SK-N-SH (cell line): ENCODE measurements around the gene HM13.

ENCODE experiments used
- EP300 ChIP-seq, 2 experiments: IDR thresholded peaks; 2 replicates each; pipeline versions ENCODE4 v1.4.0 to v1.6.1; 2012; ENCODE audit warnings: borderline replicate concordance in 1 of 2, low read depth in 1 of 2, low read length in 1 of 2
- EZH2phosphoT487 ChIP-seq: fragments of 200-600 bp; sonication (generic); IDR thresholded peaks from 2 replicates; pipeline ENCODE4 v1.6.1; 2017; ENCODE audit warnings: low read depth, mixed run types, mild to moderate bottlenecking, antibody characterized with exemption, moderate library complexity, borderline replicate concordance
- GATA2 ChIP-seq: sonication (generic); formaldehyde crosslinking; IDR thresholded peaks from 2 replicates; pipeline ENCODE4 v1.5.0; 2020; ENCODE audit warnings: mild to moderate bottlenecking, missing genetic modification reagents
- MEF2A ChIP-seq: IDR thresholded peaks from 2 replicates; pipeline ENCODE4 v1.4.0; 2012; ENCODE audit warnings: low read depth, borderline replicate concordance
- MXI1 ChIP-seq: IDR thresholded peaks from 2 replicates; pipeline ENCODE4 v1.6.1; 2012; ENCODE audit warnings: mild to moderate bottlenecking, low read depth, low read length, improper control_type of control experiment
- NRF1 ChIP-seq: IDR thresholded peaks from 2 replicates; pipeline ENCODE4 v1.6.1; 2012; ENCODE audit warnings: low read depth, mild to moderate bottlenecking, low read length
- POLR2AphosphoS5 ChIP-seq: IDR thresholded peaks from 2 replicates; pipeline ENCODE4 v1.6.1; 2012; ENCODE audit warnings: low read depth, low read length
- RAD21 ChIP-seq: IDR thresholded peaks from 2 replicates; pipeline ENCODE4 v1.6.1; 2012; ENCODE audit warnings: mild to moderate bottlenecking, low read length
- SIN3A ChIP-seq: IDR thresholded peaks from 2 replicates; pipeline ENCODE4 v1.6.1; 2012; ENCODE audit warnings: low read depth, mild to moderate bottlenecking, low read length, moderate library complexity, borderline replicate concordance
- SMC3 ChIP-seq: IDR thresholded peaks from 2 replicates; pipeline ENCODE4 v1.6.1; 2012; ENCODE audit warnings: low read depth, low read length, improper control_type of control experiment
- TAF1 ChIP-seq: IDR thresholded peaks from 2 replicates; pipeline ENCODE4 v1.6.1; 2012; ENCODE audit warnings: low read depth, mild to moderate bottlenecking, low read length, moderate library complexity, borderline replicate concordance
- TEAD4 ChIP-seq: IDR thresholded peaks from 2 replicates; pipeline ENCODE4 v1.4.0; 2012; ENCODE audit warnings: mild to moderate bottlenecking, borderline replicate concordance; ENCODE audit not compliant: insufficient read depth
- YY1 ChIP-seq: IDR thresholded peaks from 2 replicates; pipeline ENCODE4 v1.4.0; 2012; ENCODE audit warnings: low read depth, mild to moderate bottlenecking
- TF ChIP-seq, protein P1 (sequence below): fragments of 200-600 bp; sonication (generic); IDR thresholded peaks from 2 replicates; pipeline ENCODE4 v1.6.1; 2017; ENCODE audit warnings: antibody characterized with exemption, mild to moderate bottlenecking, moderate library complexity

DNA sequence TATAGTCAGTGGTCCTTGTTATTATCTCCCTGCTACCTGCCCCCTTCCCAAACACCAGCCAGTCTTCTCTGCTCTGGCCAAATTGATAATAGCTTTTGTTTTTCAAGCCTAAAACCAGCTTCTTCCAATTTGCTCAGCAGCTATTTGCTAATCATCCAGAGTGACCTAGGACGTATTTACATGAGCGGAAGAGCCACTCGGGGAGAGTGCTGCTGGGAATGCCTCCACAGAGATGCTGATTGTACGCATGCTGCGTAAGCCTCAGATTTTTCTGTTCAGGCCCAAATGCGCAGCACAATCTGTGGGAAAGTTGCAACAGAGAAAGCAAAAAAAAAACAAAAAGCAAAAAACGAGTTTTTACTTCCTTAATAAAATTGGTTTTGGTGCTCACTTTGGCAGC, 66.5 kb downstream of the HM13 start:
- TF ChIP-seq EZH2phosphoT487 = no peak
- no peak for TF ChIP-seq GATA2 (CRISPR knock-in tag)
- no peak for TF ChIP-seq RAD21
- TF ChIP-seq TAF1 = no peak
- TF ChIP-seq EP300 (IDR thresholded peaks at IDR 0.05; ENCODE audit: borderline replicate concordance in 1 of 2, low read depth in 1 of 2, low read length in 1 of 2) = no peak
- no peak for TF ChIP-seq POLR2AphosphoS5
- TF ChIP-seq, protein P1, sequence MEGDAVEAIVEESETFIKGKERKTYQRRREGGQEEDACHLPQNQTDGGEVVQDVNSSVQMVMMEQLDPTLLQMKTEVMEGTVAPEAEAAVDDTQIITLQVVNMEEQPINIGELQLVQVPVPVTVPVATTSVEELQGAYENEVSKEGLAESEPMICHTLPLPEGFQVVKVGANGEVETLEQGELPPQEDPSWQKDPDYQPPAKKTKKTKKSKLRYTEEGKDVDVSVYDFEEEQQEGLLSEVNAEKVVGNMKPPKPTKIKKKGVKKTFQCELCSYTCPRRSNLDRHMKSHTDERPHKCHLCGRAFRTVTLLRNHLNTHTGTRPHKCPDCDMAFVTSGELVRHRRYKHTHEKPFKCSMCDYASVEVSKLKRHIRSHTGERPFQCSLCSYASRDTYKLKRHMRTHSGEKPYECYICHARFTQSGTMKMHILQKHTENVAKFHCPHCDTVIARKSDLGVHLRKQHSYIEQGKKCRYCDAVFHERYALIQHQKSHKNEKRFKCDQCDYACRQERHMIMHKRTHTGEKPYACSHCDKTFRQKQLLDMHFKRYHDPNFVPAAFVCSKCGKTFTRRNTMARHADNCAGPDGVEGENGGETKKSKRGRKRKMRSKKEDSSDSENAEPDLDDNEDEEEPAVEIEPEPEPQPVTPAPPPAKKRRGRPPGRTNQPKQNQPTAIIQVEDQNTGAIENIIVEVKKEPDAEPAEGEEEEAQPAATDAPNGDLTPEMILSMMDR = no peak
- TF ChIP-seq NRF1 = no peak
- no peak for TF ChIP-seq TEAD4
- TF ChIP-seq MXI1 = no peak
- no peak for TF ChIP-seq SMC3
- TF ChIP-seq SIN3A = no peak
- TF ChIP-seq YY1 = no peak
- TF ChIP-seq MEF2A = no peak
